PC-9 (cell line): Measurements from ENCODE around the gene PRRX1.

Source experiments
- CTCF ChIP-seq: fragments of 200-600 bp; sonication (generic); conservative IDR thresholded peaks from 2 replicates; pipeline ENCODE4 v1.6.1; 2017; ENCODE audit warnings: mixed run types, antibody characterized with exemption, mild to moderate bottlenecking, moderate library complexity
- EZH2 ChIP-seq: fragments of 200-600 bp; sonication (generic); IDR thresholded peaks from 2 replicates; pipeline ENCODE4 v1.8.0; 2017; ENCODE audit warnings: antibody characterized with exemption, low read depth

DNA sequence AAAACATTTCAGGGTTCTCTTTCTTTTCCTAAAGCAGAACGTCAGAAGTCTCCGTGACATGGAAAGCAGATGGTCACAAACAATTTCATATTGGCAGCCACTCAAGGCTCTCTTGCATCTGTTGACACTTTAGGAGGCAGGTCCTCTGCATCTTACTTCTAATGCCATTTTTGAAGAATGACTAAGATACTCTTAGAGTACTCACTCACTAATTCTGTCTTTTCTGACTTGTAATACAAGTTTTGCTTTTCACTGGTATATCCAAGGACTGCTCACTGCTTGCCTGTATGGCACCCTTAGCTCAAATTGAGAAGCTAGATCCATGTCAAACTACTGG lies 68.3 kb downstream of the PRRX1 start:
- no peak for TF ChIP-seq CTCF
- no peak for TF ChIP-seq EZH2
